NCI-H460 (cell line): Measurements from ENCODE around the gene DDX1. TPM values are rescaled to one million over a fixed set of nuclear protein-coding genes. Genes with fewer than 3 reads are reported as not detected.

Experiments
- DNase-seq: peaks from one replicate; pipeline ENCODE4 v3.0.0-alpha.2; 2016; ENCODE audit warnings: low read depth; ENCODE audit errors: extremely low read depth
- total RNA-seq: library from RNA; depleted of rRNA; stranded (reverse); fragments of >200 nt; shearing (Covaris generic); gene quantifications from 2 replicates; pipeline ENCODE4 v1.2.3, GENCODE V29; 2014

Gene DDX1
- total RNA-seq, 1 experiment from 2014 or later, result 82.6 TPM

GRCh38 chr2:15626126-15626525, 34.5 kb downstream of the DDX1 start:
- no peak for DNase-seq

- DNase-seq, result no peak
Observed at GRCh38 chr2:15626967-15627366, 35.3 kb downstream of the DDX1 start.

- no peak for DNase-seq
Observed at GRCh38 chr2:15627817-15628684, 36.4 kb downstream of the DDX1 start.

GRCh38 chr2:15628899-15629855, 37.5 kb downstream of the DDX1 start:
- DNase-seq, result no peak

GRCh38 chr2:15630121-15630977, 38.7 kb downstream of the DDX1 start:
- DNase-seq, result no peak

- DNase-seq, result no peak
Observed at GRCh38 chr2:15630978-15631719, 39.5 kb downstream of the DDX1 start.

GRCh38 chr2:15631883-15632282, 40.2 kb downstream of the DDX1 start:
- no peak for DNase-seq

GRCh38 chr2:15633043-15633970, 41.6 kb downstream of the DDX1 start:
- no peak for DNase-seq

- DNase-seq, result no peak
Observed at GRCh38 chr2:15633971-15634346, 42.3 kb downstream of the DDX1 start.

GRCh38 chr2:15634846-15635490, 43.3 kb downstream of the DDX1 start:
- no peak for DNase-seq

GRCh38 chr2:15636972-15637785, 45.5 kb downstream of the DDX1 start:
- DNase-seq, result peak; percentile 68

- DNase-seq, result no peak
Observed at GRCh38 chr2:15638720-15639119, 47.1 kb downstream of the DDX1 start.

- no peak for DNase-seq
Observed at GRCh38 chr2:15639323-15640251, 47.9 kb downstream of the DDX1 start.

GRCh38 chr2:15640261-15640711, 48.6 kb downstream of the DDX1 start:
- no peak for DNase-seq

GRCh38 chr2:15640784-15641183, 49.1 kb downstream of the DDX1 start:
- no peak for DNase-seq

- no peak for DNase-seq
Observed at GRCh38 chr2:15641530-15641982, 49.9 kb downstream of the DDX1 start.
